Measurements from ENCODE around the gene PTPRO. TPM values are rescaled to one million over a fixed set of nuclear protein-coding genes. Genes with fewer than 3 reads are reported as not detected.

Gene PTPRO
- total RNA-seq, 1 experiment from 2014 or later: 2.8 TPM

DNA sequence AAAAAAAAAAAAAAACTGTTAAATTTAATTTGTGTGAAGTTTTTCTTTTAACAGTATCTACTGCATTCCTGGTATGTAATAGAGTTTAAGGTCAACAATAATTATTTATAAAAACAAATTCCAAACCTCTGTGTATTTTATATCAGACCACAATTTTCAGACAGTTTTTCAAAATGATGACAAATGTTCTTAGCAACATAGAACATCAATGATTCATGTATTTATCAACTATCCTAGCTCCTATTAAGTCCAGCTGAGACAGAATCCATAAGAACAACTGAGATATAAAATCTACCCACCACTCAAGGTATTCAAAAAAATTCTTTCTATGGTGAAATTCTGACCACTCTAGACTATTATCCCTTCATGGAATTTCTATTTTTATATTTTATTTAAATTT lies 322.4 kb downstream of the PTPRO start:
- CTCF ChIA-PET: no interaction called here
- no peaks in the 10 kb centered on the region for H3K9me3 ChIP-seq (ENCODE audit: low read depth, low read length, poor library complexity, severe bottlenecking)

DNA sequence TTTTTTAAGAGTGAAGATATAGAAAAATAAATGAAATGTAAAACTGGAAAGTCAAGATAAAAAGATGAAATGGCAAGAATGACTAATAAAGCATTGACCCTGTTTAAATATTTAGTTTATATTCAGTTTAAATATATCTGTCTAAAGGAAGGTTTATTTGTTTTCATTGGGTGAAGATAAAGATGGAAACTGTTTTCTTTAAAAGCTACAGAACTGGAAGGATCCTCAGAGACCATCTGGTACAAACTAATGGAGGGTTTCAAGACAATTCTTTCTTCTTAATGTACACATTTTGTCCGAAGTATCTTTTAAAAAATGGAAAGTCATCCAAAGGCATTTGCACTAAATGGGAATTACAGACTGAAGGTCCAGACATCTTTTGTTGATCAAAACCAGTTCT lies 324.3 kb downstream of the PTPRO start:
- CTCF ChIA-PET: no interaction called here
- no peak overlapping the region for H3K4me3 ChIP-seq (ENCODE audit: low read depth, low read length, poor library complexity, severe bottlenecking)
- no peaks in the 10 kb centered on the region for H3K36me3 ChIP-seq (ENCODE audit: insufficient read depth, low read length, poor library complexity, severe bottlenecking)
- intact Hi-C loops (cut with micrococcal nuclease; ENCODE audit: unreplicated experiment): no loop called here
- TF ChIP-seq, protein P1, sequence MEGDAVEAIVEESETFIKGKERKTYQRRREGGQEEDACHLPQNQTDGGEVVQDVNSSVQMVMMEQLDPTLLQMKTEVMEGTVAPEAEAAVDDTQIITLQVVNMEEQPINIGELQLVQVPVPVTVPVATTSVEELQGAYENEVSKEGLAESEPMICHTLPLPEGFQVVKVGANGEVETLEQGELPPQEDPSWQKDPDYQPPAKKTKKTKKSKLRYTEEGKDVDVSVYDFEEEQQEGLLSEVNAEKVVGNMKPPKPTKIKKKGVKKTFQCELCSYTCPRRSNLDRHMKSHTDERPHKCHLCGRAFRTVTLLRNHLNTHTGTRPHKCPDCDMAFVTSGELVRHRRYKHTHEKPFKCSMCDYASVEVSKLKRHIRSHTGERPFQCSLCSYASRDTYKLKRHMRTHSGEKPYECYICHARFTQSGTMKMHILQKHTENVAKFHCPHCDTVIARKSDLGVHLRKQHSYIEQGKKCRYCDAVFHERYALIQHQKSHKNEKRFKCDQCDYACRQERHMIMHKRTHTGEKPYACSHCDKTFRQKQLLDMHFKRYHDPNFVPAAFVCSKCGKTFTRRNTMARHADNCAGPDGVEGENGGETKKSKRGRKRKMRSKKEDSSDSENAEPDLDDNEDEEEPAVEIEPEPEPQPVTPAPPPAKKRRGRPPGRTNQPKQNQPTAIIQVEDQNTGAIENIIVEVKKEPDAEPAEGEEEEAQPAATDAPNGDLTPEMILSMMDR (conservative IDR thresholded peaks at IDR 0.05; ENCODE audit: low read depth, low read length): no peak
- TF ChIP-seq EZH2 (IDR thresholded peaks at IDR 0.05; ENCODE audit: borderline replicate concordance, low read depth, low read length, poor library complexity, severe bottlenecking): no peak
- no TSS peak for BruUV-seq (replicated peaks)
- no peak overlapping the region for H3K27ac ChIP-seq (ENCODE audit: low read depth, low read length, poor library complexity, severe bottlenecking)
- no peak for DNase-seq (ENCODE audit: low spot score)
- POLR2A ChIA-PET (ENCODE audit: low non-redundant PET): no interaction called here
- H3K4me1 ChIP-seq (ENCODE audit: insufficient read depth, low read length, poor library complexity, severe bottlenecking): peaks cover 4% of the 10 kb centered on the region
- H3K9me3 ChIP-seq (ENCODE audit: low read depth, low read length, poor library complexity, severe bottlenecking): no peaks in the 10 kb centered on the region
- H3K27me3 ChIP-seq (replicated peaks; ENCODE audit: insufficient read depth, low read depth, low read length, poor library complexity): no peaks in the 10 kb centered on the region

More for the DNA sequence above, 322.4 kb downstream of the PTPRO start:
- Histone ChIP-seq H3K36me3 (ENCODE audit: insufficient read depth, low read length, poor library complexity, severe bottlenecking) (no peaks in the 10 kb centered on the region), H3K4me1 (ENCODE audit: insufficient read depth, low read length, poor library complexity, severe bottlenecking) (no peaks in the 10 kb centered on the region), H3K27ac (ENCODE audit: low read depth, low read length, poor library complexity, severe bottlenecking) (no peak overlapping the region), H3K27me3 (replicated peaks; ENCODE audit: insufficient read depth, low read depth, low read length, poor library complexity) (no peaks in the 10 kb centered on the region), H3K4me3 (ENCODE audit: low read depth, low read length, poor library complexity, severe bottlenecking) (no peak overlapping the region)
- DNase-seq (ENCODE audit: low spot score): no peak
- POLR2A ChIA-PET (ENCODE audit: low non-redundant PET): no interaction called here
- no TSS peak for BruUV-seq (replicated peaks)
- TF ChIP-seq, protein P1 (conservative IDR thresholded peaks at IDR 0.05; ENCODE audit: low read depth, low read length): no peak
- no peak for TF ChIP-seq EZH2 (IDR thresholded peaks at IDR 0.05; ENCODE audit: borderline replicate concordance, low read depth, low read length, poor library complexity, severe bottlenecking)
- intact Hi-C loops (cut with micrococcal nuclease; ENCODE audit: unreplicated experiment): no loop called here

Other genes with a start within 250 kb of the PTPRO start
- gene RERG, start 101.1 kb upstream of the PTPRO start, total RNA-seq (2021): 0.35 TPM in 1 of 2 replicates, not detected in the other

All from A673 (cell line).